NCI-H345 treated with DMSO at 0.1 percent for 48 hours (cell line): Measurements from ENCODE around the gene PSG6.
"Not testable (repeated sequence)": the region's sequence is repeated elsewhere in the genome, so short reads cannot be mapped to it uniquely, and the experiment has no call there.

ENCODE experiments used
- DNase-seq: peaks from one replicate; lab custom pipeline; 2025; ENCODE audit not compliant: unreplicated experiment; lab: John Stamatoyannopoulos, UW

Gene PSG6

GRCh38 chr19:42911731-42912130 lies 6.0 kb downstream of the PSG6 start:
- DNase-seq: not testable (repeated sequence)

- not testable (repeated sequence) for DNase-seq
These were observed 11.5 kb downstream of the PSG6 start for GRCh38 chr19:42906162-42906561.

- DNase-seq: not testable (repeated sequence)
These were observed 17.1 kb downstream of the PSG6 start for GRCh38 chr19:42900561-42900960.

- not testable (repeated sequence) for DNase-seq
These were observed 18.0 kb downstream of the PSG6 start for GRCh38 chr19:42899674-42900073.

- DNase-seq: not testable (repeated sequence)
These were observed 18.6 kb downstream of the PSG6 start for GRCh38 chr19:42899110-42899509.

GRCh38 chr19:42898656-42899055 lies 19.0 kb downstream of the PSG6 start:
- DNase-seq: not testable (repeated sequence)

GRCh38 chr19:42897729-42898128 lies 20.0 kb downstream of the PSG6 start:
- not testable (repeated sequence) for DNase-seq

- DNase-seq: not testable (repeated sequence)
These were observed 27.2 kb downstream of the PSG6 start for GRCh38 chr19:42890446-42890845.

GRCh38 chr19:42887876-42888445 lies 29.7 kb downstream of the PSG6 start:
- not testable (repeated sequence) for DNase-seq

GRCh38 chr19:42882730-42883129 lies 35.0 kb downstream of the PSG6 start:
- not testable (repeated sequence) for DNase-seq

GRCh38 chr19:42882010-42882409 lies 35.7 kb downstream of the PSG6 start:
- not testable (repeated sequence) for DNase-seq

- DNase-seq: not testable (repeated sequence)
These were observed 36.4 kb downstream of the PSG6 start for GRCh38 chr19:42881279-42881678.

- DNase-seq: not testable (repeated sequence)
These were observed 37.1 kb downstream of the PSG6 start for GRCh38 chr19:42880621-42881020.

GRCh38 chr19:42879613-42880012 lies 38.1 kb downstream of the PSG6 start, which contains the start of gene PSG1:
PSG1 (minus strand) TSS chr19:42879713; CDS start chr19:42879581, 132 bp downstream.
- DNase-seq: no peak

GRCh38 chr19:42876596-42876995 lies 41.1 kb downstream of the PSG6 start:
- DNase-seq: not testable (repeated sequence)

GRCh38 chr19:42875881-42876280 lies 41.8 kb downstream of the PSG6 start:
- DNase-seq: not testable (repeated sequence)

GRCh38 chr19:42874901-42875813 lies 42.5 kb downstream of the PSG6 start:
- not testable (repeated sequence) for DNase-seq

GRCh38 chr19:42874136-42874535 lies 43.6 kb downstream of the PSG6 start:
- not testable (repeated sequence) for DNase-seq

GRCh38 chr19:42872608-42873007 lies 45.1 kb downstream of the PSG6 start:
- no peak for DNase-seq

GRCh38 chr19:42857544-42857867 lies 60.2 kb downstream of the PSG6 start:
- no peak for DNase-seq

GRCh38 chr19:42856866-42857543 lies 60.7 kb downstream of the PSG6 start:
- not testable (repeated sequence) for DNase-seq

- DNase-seq: not testable (repeated sequence)
These were observed 62.9 kb downstream of the PSG6 start for GRCh38 chr19:42854745-42855144.
